PC-9 (cell line): ENCODE results near the gene BORCS5. TPM values are rescaled to one million over a fixed set of nuclear protein-coding genes. Genes with fewer than 3 reads are reported as not detected.

Source experiments
- BruUV-seq: library from RNA; stranded (reverse); fragments of 400-500 nt; replicated peaks from 2 replicates; lab custom pipeline; 2021; lab: Mats Ljungman, UMichigan
- CTCF ChIA-PET: fragments of 300-600 bp; sonication (Branson Sonifier 250); formaldehyde crosslinking; loops from one replicate; lab custom pipeline; 2022; ENCODE audit warnings: antibody characterized with exemption; lab: Charles Lee
- POLR2A ChIA-PET: fragments of 300-600 bp; sonication (Branson Sonifier 250); formaldehyde crosslinking; loops from one replicate; lab custom pipeline; 2022; ENCODE audit warnings: antibody characterized with exemption; ENCODE audit not compliant: unreplicated experiment; lab: Charles Lee
- DNase-seq, 2 experiments: peaks; one replicate each; pipeline versions ENCODE4 v3.0.0 to v3.0.0-alpha.2; 2015 to 2022; ENCODE audit warnings: mixed read lengths in 1 of 2
- H2AFZ ChIP-seq: fragments of 200-600 bp; sonication (generic); 2 replicates; pipeline ENCODE4 v1.8.1; 2017; ENCODE audit warnings: antibody characterized with exemption
- H3F3A ChIP-seq: fragments of 200-600 bp; sonication (generic); 2 replicates; pipeline ENCODE4 v1.8.1; 2017; ENCODE audit warnings: antibody characterized with exemption, mild to moderate bottlenecking, low read depth; ENCODE audit not compliant: insufficient read depth
- H3K27ac ChIP-seq: fragments of 200-600 bp; sonication (generic); 2 replicates; pipeline ENCODE4 v1.6.1; 2016; ENCODE audit warnings: mixed run types
- H3K27me3 ChIP-seq: fragments of 200-600 bp; sonication (generic); 2 replicates; pipeline ENCODE4 v1.6.1; 2016; ENCODE audit warnings: low read depth, mixed run types; ENCODE audit not compliant: insufficient read depth
- H3K36me3 ChIP-seq: fragments of 200-600 bp; sonication (generic); 2 replicates; pipeline ENCODE4 v1.6.1; 2016; ENCODE audit warnings: low read depth, mixed run types
- H3K4me1 ChIP-seq: fragments of 200-600 bp; sonication (generic); replicated peaks from 2 replicates; pipeline ENCODE4 v1.6.1; 2016; ENCODE audit warnings: mixed run types; ENCODE audit not compliant: insufficient read depth
- H3K4me2 ChIP-seq: fragments of 200-600 bp; sonication (generic); 2 replicates; pipeline ENCODE4 v1.6.1; 2017; ENCODE audit warnings: mixed run types
- H3K4me3 ChIP-seq: fragments of 200-600 bp; sonication (generic); 2 replicates; pipeline ENCODE4 v1.6.1; 2016; ENCODE audit warnings: mixed run types
- H3K79me2 ChIP-seq: fragments of 200-600 bp; sonication (generic); 2 replicates; pipeline ENCODE4 v1.6.1; 2017; ENCODE audit warnings: low read depth, mixed run types
- H3K9me2 ChIP-seq: fragments of 200-600 bp; sonication (generic); 2 replicates; pipeline ENCODE4 v1.8.1; 2017; ENCODE audit warnings: mild to moderate bottlenecking; ENCODE audit not compliant: insufficient read depth
- H3K9me3 ChIP-seq: fragments of 200-600 bp; sonication (generic); 2 replicates; pipeline ENCODE4 v1.8.1; 2016; ENCODE audit warnings: low read depth; ENCODE audit not compliant: insufficient read depth
- H4K20me1 ChIP-seq: fragments of 200-600 bp; sonication (generic); 2 replicates; pipeline ENCODE4 v1.8.1; 2017; ENCODE audit not compliant: insufficient read depth
- EZH2 ChIP-seq: fragments of 200-600 bp; sonication (generic); IDR thresholded peaks from 2 replicates; pipeline ENCODE4 v1.8.0; 2017; ENCODE audit warnings: antibody characterized with exemption, low read depth
- intact Hi-C: fragments of 100-400 bp; cut with micrococcal nuclease; formaldehyde crosslinking; loops from one replicate; pipeline ENCODE4 v1.10.0; 2022; ENCODE audit not compliant: unreplicated experiment
- total RNA-seq: library from RNA; stranded (reverse); gene quantifications from 2 replicates; pipeline ENCODE4 v1.2.3, GENCODE V29; 2021
- TF ChIP-seq, protein P1 (sequence below): fragments of 200-600 bp; sonication (generic); conservative IDR thresholded peaks from 2 replicates; pipeline ENCODE4 v1.6.1; 2017; ENCODE audit warnings: mixed run types, antibody characterized with exemption, mild to moderate bottlenecking, moderate library complexity

The BORCS5 gene
- total RNA-seq, 1 experiment from 2014 or later, result 19.7 TPM

DNA sequence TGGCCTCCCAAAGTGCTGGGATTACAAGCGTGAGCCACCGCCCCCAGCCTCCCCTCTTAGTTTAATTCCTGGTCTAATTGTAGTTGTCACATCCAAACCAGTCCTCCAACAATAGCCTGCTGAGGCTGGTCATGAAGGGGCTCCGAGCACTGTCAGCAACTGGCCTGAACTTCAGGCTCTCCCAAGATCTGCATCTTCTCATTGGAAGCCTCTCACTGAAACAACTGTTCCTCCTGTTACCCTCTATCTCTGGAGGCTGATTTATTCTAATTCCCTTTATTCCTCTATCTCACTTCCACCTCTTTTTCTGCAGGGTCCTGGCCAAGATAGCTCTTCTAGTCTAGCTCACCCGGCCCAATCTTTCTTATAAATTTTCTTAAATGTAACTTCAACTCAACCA, 116.3 kb downstream of the BORCS5 start:
- Histone ChIP-seq H3K9me3 (no peaks in the 10 kb centered on the region), H4K20me1 (no peaks in the 10 kb centered on the region; the same call in 1 of the 2 replicates), H3F3A (no peaks in the 10 kb centered on the region), H3K4me1 (no peaks in the 10 kb centered on the region), H2AFZ (no peak overlapping the region), H3K27ac (no peak overlapping the region), H3K4me2 (no peak overlapping the region), H3K27me3 (no peaks in the 10 kb centered on the region), H3K4me3 (no peak overlapping the region), H3K9me2 (no peaks in the 10 kb centered on the region), H3K36me3 (peaks cover 3% of the 10 kb centered on the region; the same call in 1 of the 2 replicates), H3K79me2 (no peaks in the 10 kb centered on the region)
- ChIA-PET POLR2A (no interaction called here), CTCF (no interaction called here)
- no TSS peak for BruUV-seq
- TF ChIP-seq, protein P1, sequence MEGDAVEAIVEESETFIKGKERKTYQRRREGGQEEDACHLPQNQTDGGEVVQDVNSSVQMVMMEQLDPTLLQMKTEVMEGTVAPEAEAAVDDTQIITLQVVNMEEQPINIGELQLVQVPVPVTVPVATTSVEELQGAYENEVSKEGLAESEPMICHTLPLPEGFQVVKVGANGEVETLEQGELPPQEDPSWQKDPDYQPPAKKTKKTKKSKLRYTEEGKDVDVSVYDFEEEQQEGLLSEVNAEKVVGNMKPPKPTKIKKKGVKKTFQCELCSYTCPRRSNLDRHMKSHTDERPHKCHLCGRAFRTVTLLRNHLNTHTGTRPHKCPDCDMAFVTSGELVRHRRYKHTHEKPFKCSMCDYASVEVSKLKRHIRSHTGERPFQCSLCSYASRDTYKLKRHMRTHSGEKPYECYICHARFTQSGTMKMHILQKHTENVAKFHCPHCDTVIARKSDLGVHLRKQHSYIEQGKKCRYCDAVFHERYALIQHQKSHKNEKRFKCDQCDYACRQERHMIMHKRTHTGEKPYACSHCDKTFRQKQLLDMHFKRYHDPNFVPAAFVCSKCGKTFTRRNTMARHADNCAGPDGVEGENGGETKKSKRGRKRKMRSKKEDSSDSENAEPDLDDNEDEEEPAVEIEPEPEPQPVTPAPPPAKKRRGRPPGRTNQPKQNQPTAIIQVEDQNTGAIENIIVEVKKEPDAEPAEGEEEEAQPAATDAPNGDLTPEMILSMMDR, result no peak
- TF ChIP-seq EZH2, result no peak
- DNase-seq, result no peak
- intact Hi-C loops, result no loop called here

DNA sequence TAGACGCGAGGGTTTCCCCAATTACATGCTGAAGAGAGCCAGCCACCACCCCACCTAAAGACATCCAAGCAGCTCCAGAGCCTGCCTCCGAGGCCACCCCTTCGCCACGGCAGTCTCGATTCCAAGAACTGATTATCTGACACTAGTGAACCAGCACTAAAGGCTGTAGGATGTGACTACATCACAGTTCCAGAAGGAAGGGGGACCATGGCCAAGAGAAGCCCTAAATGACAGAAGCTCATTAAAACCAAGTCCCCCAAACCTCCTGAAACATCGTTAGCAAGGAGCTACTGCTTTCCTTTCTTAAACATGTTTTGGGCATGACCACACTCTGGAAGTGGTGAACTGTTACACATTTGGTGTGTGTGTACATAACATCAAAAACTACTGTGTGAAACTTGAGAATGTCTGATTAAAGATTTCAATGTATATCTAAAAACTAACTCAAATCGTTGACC, 117.6 kb downstream of the BORCS5 start:
- intact Hi-C loops, result no loop called here
- Histone ChIP-seq H3K27me3 (no peaks in the 10 kb centered on the region), H3K9me3 (no peaks in the 10 kb centered on the region), H3K4me2 (no peak overlapping the region), H3F3A (no peaks in the 10 kb centered on the region), H3K79me2 (no peaks in the 10 kb centered on the region), H4K20me1 (no peaks in the 10 kb centered on the region; the same call in 1 of the 2 replicates), H3K9me2 (no peaks in the 10 kb centered on the region), H3K36me3 (peaks cover 5% of the 10 kb centered on the region; the same call in 1 of the 2 replicates), H2AFZ (no peak overlapping the region), H3K4me3 (no peak overlapping the region), H3K27ac (no peak overlapping the region), H3K4me1 (no peaks in the 10 kb centered on the region)
- POLR2A ChIA-PET, result no interaction called here
- no TSS peak for BruUV-seq
- TF ChIP-seq EZH2, result no peak
- TF ChIP-seq, protein P1, result no peak
- DNase-seq, result no peak
- CTCF ChIA-PET, result no interaction called here

DNA sequence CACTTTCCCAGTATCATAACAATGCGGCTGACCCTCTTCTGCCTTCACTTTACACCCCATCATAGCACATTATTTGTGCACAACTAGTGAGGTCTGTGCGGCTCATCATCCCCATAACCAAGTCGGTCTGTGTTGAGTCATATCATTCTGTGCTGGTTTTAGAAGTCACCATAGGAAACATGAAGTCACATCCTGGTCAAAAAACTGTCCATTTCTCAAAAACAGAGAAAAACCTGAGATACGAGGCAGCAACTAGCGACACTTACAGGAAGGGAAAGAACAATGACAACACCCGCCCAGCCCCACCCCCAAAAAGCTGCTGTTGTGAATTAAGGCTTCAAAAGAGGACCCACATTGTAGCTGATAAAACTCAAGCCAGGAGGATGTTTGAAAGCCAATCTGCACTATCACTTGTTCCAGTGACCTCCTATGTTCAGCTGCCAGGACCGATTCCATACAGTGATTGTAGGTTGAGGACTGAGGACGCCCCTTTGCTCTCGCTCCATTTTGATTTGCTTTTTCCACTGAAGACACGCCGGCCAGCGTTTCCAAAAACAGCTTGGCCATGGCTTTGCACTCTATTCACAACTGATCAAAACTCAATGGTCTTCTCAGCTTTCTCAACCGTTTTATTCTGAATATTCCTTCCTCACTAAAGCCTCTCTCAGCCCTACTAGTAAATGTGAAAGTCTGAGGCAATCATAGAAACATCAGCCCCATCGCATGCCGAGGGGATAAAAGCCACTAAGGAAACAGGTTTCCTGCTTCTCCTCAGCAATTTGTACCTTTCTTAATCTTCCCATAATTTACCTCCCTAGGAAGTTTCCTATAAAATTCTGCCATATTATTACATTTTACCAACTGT, 118.3 kb downstream of the BORCS5 start:
- BruUV-seq, result no TSS peak
- Histone ChIP-seq H2AFZ (no peak overlapping the region), H3K4me3 (no peak overlapping the region), H4K20me1 (no peaks in the 10 kb centered on the region; the same call in 1 of the 2 replicates), H3K36me3 (peaks cover 8% of the 10 kb centered on the region; the same call in 1 of the 2 replicates), H3K9me3 (no peaks in the 10 kb centered on the region), H3F3A (no peaks in the 10 kb centered on the region), H3K4me2 (no peak overlapping the region), H3K9me2 (no peaks in the 10 kb centered on the region), H3K4me1 (no peaks in the 10 kb centered on the region), H3K27ac (no peak overlapping the region), H3K79me2 (no peaks in the 10 kb centered on the region), H3K27me3 (no peaks in the 10 kb centered on the region)
- POLR2A ChIA-PET, result no interaction called here
- CTCF ChIA-PET, result no interaction called here
- intact Hi-C loops, result no loop called here
- no peak for TF ChIP-seq EZH2
- TF ChIP-seq, protein P1, result no peak
- no peak for DNase-seq
